GM18508 (cell line): ENCODE data around the gene PITPNC1.
"Not testable (repeated sequence)": the region's sequence is repeated elsewhere in the genome, so short reads cannot be mapped to it uniquely, and the experiment has no call there.

ENCODE experiments used
- ATAC-seq: cut with Tn5 transposase; IDR thresholded peaks from one replicate; pipeline ENCODE4 v1.9.1; 2021; ENCODE audit warnings: moderate number of reproducible peaks; ENCODE audit not compliant: insufficient read depth, unreplicated experiment

The PITPNC1 gene

GRCh38 chr17:67376737-67377487, at the start of gene PITPNC1:
PITPNC1 (plus strand) TSS chr17:67377281.
- peak; percentile 35 for ATAC-seq

GRCh38 chr17:67328026-67328425, 49.1 kb upstream of the PITPNC1 start:
- no peak for ATAC-seq

- ATAC-seq, result not testable (repeated sequence)
These were observed 45.5 kb upstream of the PITPNC1 start for GRCh38 chr17:67331381-67332161.

GRCh38 chr17:67332162-67332508, 44.9 kb upstream of the PITPNC1 start:
- ATAC-seq, result not testable (repeated sequence)

GRCh38 chr17:67335245-67335835, 41.7 kb upstream of the PITPNC1 start:
- no peak for ATAC-seq

- no peak for ATAC-seq
These were observed 40.2 kb upstream of the PITPNC1 start for GRCh38 chr17:67336859-67337258.

- ATAC-seq, result not testable (repeated sequence)
These were observed 38.7 kb upstream of the PITPNC1 start for GRCh38 chr17:67338353-67338752.

- no peak for ATAC-seq
These were observed 33.8 kb upstream of the PITPNC1 start for GRCh38 chr17:67343237-67343636.

- ATAC-seq, result no peak
These were observed 29.3 kb upstream of the PITPNC1 start for GRCh38 chr17:67347826-67348225.

GRCh38 chr17:67349420-67349819, 27.7 kb upstream of the PITPNC1 start:
- ATAC-seq, result no peak

GRCh38 chr17:67353161-67353560, 23.9 kb upstream of the PITPNC1 start:
- ATAC-seq, result no peak

GRCh38 chr17:67353929-67354574, 23.0 kb upstream of the PITPNC1 start:
- no peak for ATAC-seq

- ATAC-seq, result no peak
These were observed 18.5 kb upstream of the PITPNC1 start for GRCh38 chr17:67358612-67359011.

GRCh38 chr17:67359960-67360791, 16.9 kb upstream of the PITPNC1 start:
- ATAC-seq, result no peak

- no peak for ATAC-seq
These were observed 16.2 kb upstream of the PITPNC1 start for GRCh38 chr17:67360880-67361279.

- no peak for ATAC-seq
These were observed 14.9 kb upstream of the PITPNC1 start for GRCh38 chr17:67362173-67362572.

GRCh38 chr17:67364847-67365737, 12.0 kb upstream of the PITPNC1 start:
- ATAC-seq, result no peak

- ATAC-seq, result peak; percentile 7
These were observed 11.3 kb upstream of the PITPNC1 start for GRCh38 chr17:67365738-67366192.
